Progenitor cell of endocrine pancreas (in vitro differentiated cells): Measurements from ENCODE around the gene RASAL2. TPM values are rescaled to one million over a fixed set of nuclear protein-coding genes. Genes with fewer than 3 reads are reported as not detected.

Source experiments
- DNase-seq: peaks from one replicate; pipeline ENCODE4 v3.0.0; 2021; ENCODE audit warnings: low spot score; ENCODE audit not compliant: unreplicated experiment
- H3K27ac Mint-ChIP-seq: 2 replicates; pipeline ENCODE4 v1.8.0; 2021; ENCODE audit warnings: mild to moderate bottlenecking, moderate library complexity, mixed read lengths
- H3K27me3 Mint-ChIP-seq: 2 replicates; pipeline ENCODE4 v1.8.0; 2021; ENCODE audit warnings: mixed read lengths
- H3K36me3 Mint-ChIP-seq: 2 replicates; pipeline ENCODE4 v1.8.0; 2022; ENCODE audit warnings: mixed read lengths; ENCODE audit not compliant: insufficient read depth
- H3K4me1 Mint-ChIP-seq: 2 replicates; pipeline ENCODE4 v1.8.0; 2021; ENCODE audit warnings: low read depth, mixed read lengths
- H3K4me3 Mint-ChIP-seq: 2 replicates; pipeline ENCODE4 v1.8.0; 2021; ENCODE audit warnings: low read depth, mild to moderate bottlenecking, moderate library complexity, mixed read lengths
- H3K9me3 Mint-ChIP-seq: 2 replicates; pipeline ENCODE4 v1.8.0; 2021; ENCODE audit warnings: low read depth, mixed read lengths
- CTCF ChIP-seq: fragments of 200-600 bp; sonication (generic); IDR thresholded peaks from one replicate; pipeline ENCODE4 v1.5.0; 2021; ENCODE audit warnings: antibody characterized with exemption, mild to moderate bottlenecking; ENCODE audit not compliant: unreplicated experiment
- total RNA-seq: library from RNA; stranded (reverse); gene quantifications from 2 replicates; pipeline ENCODE4 v1.2.1, GENCODE V29; 2021

The RASAL2 gene
- total RNA-seq, 1 donor from 2014 or later = 28.5 TPM

GRCh38 chr1:178506669-178507068 is 412.8 kb downstream of the RASAL2 start:
- Mint-ChIP-seq H3K27ac (no peak overlapping the region), H3K36me3 (no peaks in the 10 kb centered on the region), H3K9me3 (no peaks in the 10 kb centered on the region), H3K4me1 (peaks cover 8% of the 10 kb centered on the region), H3K27me3 (peaks cover 6% of the 10 kb centered on the region), H3K4me3 (no peak overlapping the region)
- DNase-seq = no peak
- TF ChIP-seq CTCF = no peak

- peaks cover 7% of the 10 kb centered on the region for H3K27me3 Mint-ChIP-seq
- H3K36me3 Mint-ChIP-seq = no peaks in the 10 kb centered on the region
- TF ChIP-seq CTCF = no peak
- peaks cover 8% of the 10 kb centered on the region for H3K4me1 Mint-ChIP-seq
- H3K9me3 Mint-ChIP-seq = no peaks in the 10 kb centered on the region
- no peak overlapping the region for H3K27ac Mint-ChIP-seq
- no peak overlapping the region for H3K4me3 Mint-ChIP-seq
- DNase-seq = no peak
These were observed 415.6 kb downstream of the RASAL2 start for GRCh38 chr1:178509414-178510007.

GRCh38 chr1:178510155-178510554 is 416.3 kb downstream of the RASAL2 start:
- no peak overlapping the region for H3K27ac Mint-ChIP-seq
- no peak for DNase-seq
- no peaks in the 10 kb centered on the region for H3K9me3 Mint-ChIP-seq
- no peak for TF ChIP-seq CTCF
- H3K27me3 Mint-ChIP-seq = peaks cover 7% of the 10 kb centered on the region
- peaks cover 8% of the 10 kb centered on the region for H3K4me1 Mint-ChIP-seq
- H3K36me3 Mint-ChIP-seq = no peaks in the 10 kb centered on the region
- no peak overlapping the region for H3K4me3 Mint-ChIP-seq

GRCh38 chr1:178512566-178513277 is 418.8 kb downstream of the RASAL2 start, which contains the start of gene TEX35:
Gene TEX35, plus strand, starts transcription at chr1:178513109. Its CDS starts 80 bp downstream, at chr1:178513189.
- TF ChIP-seq CTCF = no peak
- no peaks in the 10 kb centered on the region for H3K9me3 Mint-ChIP-seq
- H3K4me3 Mint-ChIP-seq = no peak within 1 kb of the TSS
- no peak for DNase-seq
- no peaks in the 10 kb centered on the region for H3K36me3 Mint-ChIP-seq
- no peaks in the 10 kb centered on the region for H3K4me1 Mint-ChIP-seq
- peaks cover 4% of the 10 kb centered on the region for H3K27me3 Mint-ChIP-seq
- H3K27ac Mint-ChIP-seq = no peak within 1 kb of the TSS

- Mint-ChIP-seq H3K27me3 (peaks cover 4% of the 10 kb centered on the region), H3K4me3 (no peak overlapping the region), H3K27ac (no peak overlapping the region), H3K36me3 (no peaks in the 10 kb centered on the region), H3K9me3 (no peaks in the 10 kb centered on the region), H3K4me1 (no peaks in the 10 kb centered on the region)
- no peak for DNase-seq
- no peak for TF ChIP-seq CTCF
These were observed 419.5 kb downstream of the RASAL2 start for GRCh38 chr1:178513278-178513983.
